Stimulated activated naive CD4-positive, alpha-beta T cell (primary cell): ENCODE data around the gene MFSD2B.
A peak's percentile ranks its signal among the peaks of the same experiment; 100 is the strongest.

Experiments used
- DNase-seq, 6 experiments: peaks; one replicate each; lab custom pipeline; 2025; lab: John Stamatoyannopoulos, UW

MFSD2B gene

GRCh38 chr2:24050041-24050979, 40.4 kb downstream of the MFSD2B start:
- DNase-seq: peak in 2 of 6 experiments; percentile 10 to 11

GRCh38 chr2:24051833-24052232, 41.9 kb downstream of the MFSD2B start:
- DNase-seq: no peak

- no peak for DNase-seq
Measured at GRCh38 chr2:24052951-24053350, 43.1 kb downstream of the MFSD2B start.

- DNase-seq: no peak
Measured at GRCh38 chr2:24054366-24055010, 44.6 kb downstream of the MFSD2B start.

GRCh38 chr2:24055750-24056149, 45.9 kb downstream of the MFSD2B start:
- DNase-seq: no peak

- no peak for DNase-seq
Measured at GRCh38 chr2:24058564-24059271, 48.8 kb downstream of the MFSD2B start.

- DNase-seq: no peak
Measured at GRCh38 chr2:24065341-24065740, 55.5 kb downstream of the MFSD2B start.

- DNase-seq: no peak
Measured at GRCh38 chr2:24072259-24072658, 62.4 kb downstream of the MFSD2B start.

GRCh38 chr2:24073816-24074215, 63.9 kb downstream of the MFSD2B start:
- DNase-seq: no peak

GRCh38 chr2:24075259-24075658, 65.4 kb downstream of the MFSD2B start:
- DNase-seq: no peak
